ENCODE results near the gene MCF2L2.

DNA sequence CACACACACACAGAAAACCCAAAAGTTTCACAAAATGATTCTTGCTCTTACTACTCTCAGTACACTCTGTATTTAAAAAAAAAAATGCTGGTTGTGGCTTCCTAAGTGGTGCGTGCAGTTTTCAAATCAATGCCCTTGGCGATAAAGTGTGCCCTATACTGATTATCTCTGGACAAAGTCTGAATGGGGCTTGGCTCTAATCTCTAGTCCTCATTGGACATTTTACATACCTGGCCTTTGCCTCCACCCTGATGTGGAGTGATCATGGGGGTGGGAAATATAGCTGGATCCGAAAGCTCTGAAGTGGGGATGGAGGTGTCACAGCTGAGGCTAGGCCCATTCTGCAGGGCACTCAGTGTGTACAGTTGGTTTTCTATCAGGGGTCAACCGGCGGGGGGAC is 161.3 kb downstream of the MCF2L2 start:
- TF ChIP-seq POLR2A (IDR thresholded peaks at IDR 0.05): no peak
- TF ChIP-seq, protein P1, sequence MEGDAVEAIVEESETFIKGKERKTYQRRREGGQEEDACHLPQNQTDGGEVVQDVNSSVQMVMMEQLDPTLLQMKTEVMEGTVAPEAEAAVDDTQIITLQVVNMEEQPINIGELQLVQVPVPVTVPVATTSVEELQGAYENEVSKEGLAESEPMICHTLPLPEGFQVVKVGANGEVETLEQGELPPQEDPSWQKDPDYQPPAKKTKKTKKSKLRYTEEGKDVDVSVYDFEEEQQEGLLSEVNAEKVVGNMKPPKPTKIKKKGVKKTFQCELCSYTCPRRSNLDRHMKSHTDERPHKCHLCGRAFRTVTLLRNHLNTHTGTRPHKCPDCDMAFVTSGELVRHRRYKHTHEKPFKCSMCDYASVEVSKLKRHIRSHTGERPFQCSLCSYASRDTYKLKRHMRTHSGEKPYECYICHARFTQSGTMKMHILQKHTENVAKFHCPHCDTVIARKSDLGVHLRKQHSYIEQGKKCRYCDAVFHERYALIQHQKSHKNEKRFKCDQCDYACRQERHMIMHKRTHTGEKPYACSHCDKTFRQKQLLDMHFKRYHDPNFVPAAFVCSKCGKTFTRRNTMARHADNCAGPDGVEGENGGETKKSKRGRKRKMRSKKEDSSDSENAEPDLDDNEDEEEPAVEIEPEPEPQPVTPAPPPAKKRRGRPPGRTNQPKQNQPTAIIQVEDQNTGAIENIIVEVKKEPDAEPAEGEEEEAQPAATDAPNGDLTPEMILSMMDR (IDR thresholded peaks at IDR 0.05): no peak
